Vagina (tissue), 2 donors: ENCODE data around the gene MT1HL1.

Experiments used
- POLR2A ChIP-seq, 2 donors: fragments of 450-650 bp; IDR thresholded peaks; one replicate each; pipeline ENCODE4 v1.6.1; 2017; ENCODE audit warnings: antibody characterized with exemption in 2 of 2, mild to moderate bottlenecking in 2 of 2, moderate library complexity in 2 of 2
- POLR2AphosphoS5 ChIP-seq, 2 donors: sonication (generic); formaldehyde crosslinking; IDR thresholded peaks; one replicate each; pipeline ENCODE4 v1.9.0; 2017; ENCODE audit warnings: antibody characterized with exemption in 2 of 2, mild to moderate bottlenecking in 2 of 2, low read depth in 1 of 2; ENCODE audit not compliant: insufficient read depth in 1 of 2
- TF ChIP-seq, protein P1 (sequence below), 3 experiments: fragments of 450-650 bp in 2 of 3; fragments of 200-600 bp in 1 of 3; sonication (generic) in 1 of 3; IDR thresholded peaks; one replicate each; pipeline ENCODE4 v1.5.1; 2017 to 2019; ENCODE audit warnings: antibody characterized with exemption in 3 of 3, mild to moderate bottlenecking in 2 of 3, moderate library complexity in 2 of 3

DNA sequence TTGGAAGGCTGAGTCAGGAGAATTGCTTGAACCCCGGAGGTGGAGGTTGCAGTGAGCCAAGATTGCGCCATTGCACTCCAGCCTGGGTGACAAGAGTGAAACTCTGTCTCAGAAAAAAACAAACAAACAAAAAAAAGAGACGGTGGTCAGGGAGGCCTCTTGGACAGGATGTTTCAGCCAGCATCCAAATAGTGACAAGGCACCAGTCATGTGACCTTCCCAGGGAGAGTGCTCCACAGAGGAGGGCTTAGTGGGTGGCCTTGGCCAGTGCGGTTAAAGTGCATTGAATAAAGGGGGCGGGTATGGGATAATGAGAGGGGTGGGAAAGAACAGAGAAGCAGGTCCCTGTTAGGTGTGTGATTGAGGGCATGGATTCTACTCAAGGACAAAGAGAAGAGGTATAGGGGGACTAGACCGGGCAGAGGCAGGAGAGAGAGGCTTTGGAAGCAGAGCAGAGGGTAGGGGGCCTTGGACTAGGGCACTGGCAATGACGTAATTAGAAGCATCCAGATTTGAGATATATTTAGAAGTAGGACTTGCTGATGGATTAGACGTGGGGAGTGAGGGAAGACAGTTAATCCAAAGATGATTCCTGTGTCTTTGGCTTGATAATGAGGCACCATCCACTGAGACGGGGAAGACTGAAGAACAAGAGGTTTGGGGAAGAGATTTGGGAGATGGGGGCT, 25.8 kb upstream of the MT1HL1 start:
- TF ChIP-seq POLR2AphosphoS5 (IDR thresholded peaks at IDR 0.05; ENCODE audit: insufficient read depth in 1 of 2, low read depth in 1 of 2) = no peak
- TF ChIP-seq, protein P1, sequence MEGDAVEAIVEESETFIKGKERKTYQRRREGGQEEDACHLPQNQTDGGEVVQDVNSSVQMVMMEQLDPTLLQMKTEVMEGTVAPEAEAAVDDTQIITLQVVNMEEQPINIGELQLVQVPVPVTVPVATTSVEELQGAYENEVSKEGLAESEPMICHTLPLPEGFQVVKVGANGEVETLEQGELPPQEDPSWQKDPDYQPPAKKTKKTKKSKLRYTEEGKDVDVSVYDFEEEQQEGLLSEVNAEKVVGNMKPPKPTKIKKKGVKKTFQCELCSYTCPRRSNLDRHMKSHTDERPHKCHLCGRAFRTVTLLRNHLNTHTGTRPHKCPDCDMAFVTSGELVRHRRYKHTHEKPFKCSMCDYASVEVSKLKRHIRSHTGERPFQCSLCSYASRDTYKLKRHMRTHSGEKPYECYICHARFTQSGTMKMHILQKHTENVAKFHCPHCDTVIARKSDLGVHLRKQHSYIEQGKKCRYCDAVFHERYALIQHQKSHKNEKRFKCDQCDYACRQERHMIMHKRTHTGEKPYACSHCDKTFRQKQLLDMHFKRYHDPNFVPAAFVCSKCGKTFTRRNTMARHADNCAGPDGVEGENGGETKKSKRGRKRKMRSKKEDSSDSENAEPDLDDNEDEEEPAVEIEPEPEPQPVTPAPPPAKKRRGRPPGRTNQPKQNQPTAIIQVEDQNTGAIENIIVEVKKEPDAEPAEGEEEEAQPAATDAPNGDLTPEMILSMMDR (IDR thresholded peaks at IDR 0.05) = no peak
- no peak for TF ChIP-seq POLR2A (IDR thresholded peaks at IDR 0.05)
